Measurements from ENCODE around the gene BANF1. TPM values are rescaled to one million over a fixed set of nuclear protein-coding genes. Genes with fewer than 3 reads are reported as not detected.

Gene BANF1
- total and polyA plus RNA-seq, 9 of the 15 experiments (the other 6 are each of a cell fraction or from before 2014, with no cell fraction given): 108 to 651 (median 263) TPM

- WGBS (ENCODE audit: insufficient coverage, low coverage, missing lambda C conversion rate): 72% methylated on average over 10 of the region's 10 CpGs
- CTCF ChIA-PET (ENCODE audit: low intra/inter-chr PET ratio): no interaction called here
Observed at GRCh38 chr11:66016793-66017177, 14.5 kb downstream of the BANF1 start.

GRCh38 chr11:66017321-66017720 lies 15.0 kb downstream of the BANF1 start:
- Histone ChIP-seq H3K27ac (ENCODE audit: extremely low read depth, low read depth, low read length) (no peak overlapping the region), H4K20me1 (replicated peaks; ENCODE audit: control insufficient read depth, insufficient read depth, low read length) (no peaks in the 10 kb centered on the region), H3K4me2 (ENCODE audit: insufficient read depth, low read length) (peak overlapping the region; percentile 21; the same call in 1 of the 2 replicates), H3K9me1 (ENCODE audit: control insufficient read depth, insufficient read depth, low read length) (peaks cover 5% of the 10 kb centered on the region), H3K79me2 (ENCODE audit: control insufficient read depth, insufficient read depth, low read length) (no peaks in the 10 kb centered on the region), H2AFZ (ENCODE audit: low read depth, low read length) (0 out of 2 replicates have a peak overlapping the region, but pooled peaks have one; percentile 35), H3K9ac (ENCODE audit: insufficient read depth in 1 of 2, low read depth in 2 of 2, low read length in 2 of 2) (no peak overlapping the region), H3K4me3 (no peak overlapping the region), H3K4me1 (replicated peaks in 1 of 2; ENCODE audit: control insufficient read depth in 2 of 2, insufficient read depth in 2 of 2, low read length in 2 of 2) (peaks cover 34 to 78% of the 10 kb centered on the region in 2 experiments), H3K9me3 (replicated peaks; ENCODE audit: control insufficient read depth, insufficient read depth, low read depth, low read length) (no peaks in the 10 kb centered on the region), H3K27me3 (ENCODE audit: control insufficient read depth in 2 of 2, insufficient read depth in 2 of 2, low read length in 2 of 2) (no peaks in the 10 kb centered on the region), H3K36me3 (ENCODE audit: control insufficient read depth, insufficient read depth, low read length) (no peaks in the 10 kb centered on the region)
- ATAC-seq (no peak), FAIRE-seq (peak; percentile 78), DNase-seq (ENCODE audit: extremely low read depth in 1 of 4, low spot score in 3 of 4) (peak; percentile 36 to 63 (median 54))
- ChIA-PET POLR2A (interaction anchor here (0.6 to 1.5 kb wide), 3 partner anchors 10 to 127 kb away, joined by 3 to 8 read pairs (median 3); partner anchors contain the start of gene CCDC85B), CTCF (ENCODE audit: low intra/inter-chr PET ratio) (no interaction called here)
- WGBS (ENCODE audit: insufficient coverage, low coverage, missing lambda C conversion rate): 16% methylated on average over 3 of the region's 4 CpGs
- intact Hi-C loops (cut with micrococcal nuclease) (no loop called here), in situ Hi-C loops (cut with MboI) (no loop called here)
- no peak for TF ChIP-seq E2F3 (CRISPR knock-in tag; IDR thresholded peaks at IDR 0.05)
- TF ChIP-seq EGR1 (conservative IDR thresholded peaks at IDR 0.05): peak; percentile 99
- TF ChIP-seq ARID1B (IDR thresholded peaks at IDR 0.05): 0 out of 2 replicates have a peak, but pooled peaks have one; percentile 11
- no peak for TF ChIP-seq TFAP4 (CRISPR knock-in tag; IDR thresholded peaks at IDR 0.05; ENCODE audit: borderline replicate concordance)
- TF ChIP-seq CBFA2T2 (conservative IDR thresholded peaks at IDR 0.05): peak; percentile 38; the same call in 1 of the 2 replicates
- peak; percentile 51 for TF ChIP-seq CBFA2T3 (IDR thresholded peaks at IDR 0.05)
- TF ChIP-seq EHMT2 (IDR thresholded peaks at IDR 0.05): 0 out of 2 replicates have a peak, but pooled peaks have one; percentile 60
- peak; percentile 80; the same call in 1 of the 2 replicates for TF ChIP-seq TEAD4 (IDR thresholded peaks at IDR 0.05; ENCODE audit: low read length)
- no peak for TF ChIP-seq TEAD4 (CRISPR knock-in tag; IDR thresholded peaks at IDR 0.05; ENCODE audit: borderline replicate concordance)
- BruUV-seq (replicated peaks): no TSS peak

More at GRCh38 chr11:66016793-66017177, 14.5 kb downstream of the BANF1 start:
- H4K20me1 ChIP-seq (replicated peaks; ENCODE audit: control insufficient read depth, insufficient read depth, low read length): no peaks in the 10 kb centered on the region
- H3K36me3 ChIP-seq (ENCODE audit: control insufficient read depth, insufficient read depth, low read length): no peaks in the 10 kb centered on the region
- DNase-seq (ENCODE audit: extremely low read depth in 1 of 4, low spot score in 3 of 4): no peak
- POLR2A ChIA-PET: interaction anchor here (0.8 to 1.5 kb wide), 2 partner anchors 10 to 126 kb away, joined by 3 to 8 read pairs; partner anchors contain the start of gene CCDC85B
- no peaks in the 10 kb centered on the region for H3K79me2 ChIP-seq (ENCODE audit: control insufficient read depth, insufficient read depth, low read length)
- BruUV-seq (replicated peaks): no TSS peak
- H3K4me3 ChIP-seq: no peak overlapping the region
- intact Hi-C loops (cut with micrococcal nuclease): no loop called here
- ATAC-seq: no peak
- TF ChIP-seq ELK1 (CRISPR knock-in tag; IDR thresholded peaks at IDR 0.05) (no peak), NFIC (IDR thresholded peaks at IDR 0.05) (no peak), MYBL2 (IDR thresholded peaks at IDR 0.05; ENCODE audit: low read depth) (no peak), MYBL2 (CRISPR knock-in tag; IDR thresholded peaks at IDR 0.05; ENCODE audit: borderline replicate concordance) (no peak)
- peaks cover 32 to 78% of the 10 kb centered on the region in 2 experiments for H3K4me1 ChIP-seq (replicated peaks in 1 of 2; ENCODE audit: control insufficient read depth in 2 of 2, insufficient read depth in 2 of 2, low read length in 2 of 2)
- H3K9ac ChIP-seq (ENCODE audit: insufficient read depth in 1 of 2, low read depth in 2 of 2, low read length in 2 of 2): peak overlapping the region in 1 of 2 experiments; percentile 37; a peak in 2 of 4 replicates
- no peak overlapping the region for H3K27ac ChIP-seq (ENCODE audit: extremely low read depth, low read depth, low read length)
- no peaks in the 10 kb centered on the region for H3K27me3 ChIP-seq (ENCODE audit: control insufficient read depth in 2 of 2, insufficient read depth in 2 of 2, low read length in 2 of 2)
- H3K9me3 ChIP-seq (replicated peaks; ENCODE audit: control insufficient read depth, insufficient read depth, low read depth, low read length): no peaks in the 10 kb centered on the region
- no peak overlapping the region for H3K4me2 ChIP-seq (ENCODE audit: insufficient read depth, low read length)
- in situ Hi-C loops (cut with MboI): no loop called here
- H2AFZ ChIP-seq (ENCODE audit: low read depth, low read length): no peak overlapping the region
- FAIRE-seq: no peak
- peaks cover 5% of the 10 kb centered on the region for H3K9me1 ChIP-seq (ENCODE audit: control insufficient read depth, insufficient read depth, low read length)
